ENCODE data around the gene GUK1. TPM values are rescaled to one million over a fixed set of nuclear protein-coding genes. Genes with fewer than 3 reads are reported as not detected.

Gene GUK1
- total and polyA plus RNA-seq, 2 of the 8 experiments (the other 6 are each of a cell fraction or from before 2014, with no cell fraction given): 68.5 to 183 TPM

GRCh38 chr1:228122921-228123441 is 17.1 kb upstream of the GUK1 start:
- Histone ChIP-seq H4K20me1 (replicated peaks in 1 of 2; ENCODE audit: control insufficient read depth in 1 of 2, insufficient read depth in 2 of 2, low read length in 2 of 2) (no peaks in the 10 kb centered on the region), H3K9ac (replicated peaks in 1 of 4; ENCODE audit: extremely low read depth in 1 of 4, low read depth in 3 of 4, low read length in 3 of 4) (no peak overlapping the region), H3K4me1 (replicated peaks in 1 of 4; ENCODE audit: control insufficient read depth in 3 of 4, insufficient read depth in 4 of 4, low read length in 3 of 4) (no peaks in the 10 kb centered on the region), H3K23ac (ENCODE audit: insufficient read length) (no peak overlapping the region), H3K18ac (ENCODE audit: extremely low read depth, low read length) (no peak overlapping the region), H3K36me3 (ENCODE audit: control insufficient read depth in 2 of 4, insufficient read depth in 4 of 4, low read length in 3 of 4) (no peaks in the 10 kb centered on the region), H2BK120ac (replicated peaks; ENCODE audit: low read depth, low read length) (no peak overlapping the region), H2BK15ac (ENCODE audit: low read length) (no peak overlapping the region), H3K79me2 (ENCODE audit: control insufficient read depth in 1 of 2, insufficient read depth in 2 of 2, low read length in 2 of 2) (no peaks in the 10 kb centered on the region), H3K9me3 (ENCODE audit: insufficient read depth in 2 of 2, low read depth in 1 of 2, low read length in 1 of 2) (peaks cover 12 to 14% of the 10 kb centered on the region in 2 experiments), H3K4me2 (ENCODE audit: insufficient read depth in 1 of 2, low read depth in 2 of 2, low read length in 2 of 2) (no peak overlapping the region), H3K14ac (ENCODE audit: insufficient read length) (no peak overlapping the region), H4K91ac (replicated peaks; ENCODE audit: insufficient read length, low read length) (no peak overlapping the region), H4K5ac (ENCODE audit: insufficient read length, low read depth, low read length) (no peak overlapping the region), H2AFZ (ENCODE audit: low read length) (no peak overlapping the region), H2BK20ac (ENCODE audit: low read length) (no peak overlapping the region), H4K8ac (ENCODE audit: extremely low read depth, insufficient read depth, low read length) (no peak overlapping the region), H3K27me3 (replicated peaks in 1 of 4; ENCODE audit: control insufficient read depth in 3 of 4, extremely low read depth in 1 of 4, insufficient read depth in 3 of 4, low read length in 3 of 4) (no peaks in the 10 kb centered on the region; a peak in 3 of 7 replicates), H3K27ac (ENCODE audit: low read depth, low read length) (no peak overlapping the region), H3K23me2 (ENCODE audit: low read depth, low read length) (no peaks in the 10 kb centered on the region), H3K79me1 (ENCODE audit: low read depth, low read length) (no peaks in the 10 kb centered on the region; the same call in 1 of the 2 replicates), H2BK5ac (ENCODE audit: low read depth, low read length) (no peak overlapping the region), H3K4ac (replicated peaks; ENCODE audit: insufficient read length, low read depth, low read length) (no peak overlapping the region), H3K56ac (replicated peaks; ENCODE audit: insufficient read length, low read depth, low read length) (no peak overlapping the region), H2AK5ac (ENCODE audit: low read depth, low read length) (no peak overlapping the region), H3K4me3 (ENCODE audit: extremely low read depth in 1 of 4, insufficient read depth in 2 of 4, low read depth in 3 of 4, low read length in 4 of 4) (no peak overlapping the region), H2BK12ac (ENCODE audit: low read depth, low read length) (no peak overlapping the region)
- POLR2A ChIA-PET (ENCODE audit: partially characterized antibody): interaction anchor here (2.2 kb wide), 1 partner anchor 13 kb away, joined by 9 read pairs; no protein-coding TSS in a partner anchor
- WGBS, 2 experiments (ENCODE audit: extremely low coverage in 1 of 2, insufficient coverage in 1 of 2, insufficient read length in 1 of 2, insufficient replicate concordance in 2 of 2, low coverage in 1 of 2, low lambda C conversion rate in 2 of 2, missing lambda C conversion rate in 1 of 2): 54% methylated on average over 1 of the region's 1 CpG; no CpG with 5 or more reads in 1 of the 2 experiments
- CTCF ChIA-PET (ENCODE audit: partially characterized antibody): interaction anchor here (1.9 to 2.5 kb wide), 2 partner anchors 7 to 124 kb away, joined by 4 to 11 read pairs; no protein-coding TSS in a partner anchor
- FAIRE-seq (no peak), DNase-seq (ENCODE audit: low read depth in 1 of 2, low spot score in 2 of 2) (no peak)
- TF ChIP-seq SAP30 (IDR thresholded peaks at IDR 0.05; ENCODE audit: insufficient read depth, insufficient replicate concordance, low read length) (no peak), ASH2L (IDR thresholded peaks at IDR 0.05; ENCODE audit: low read length) (no peak), KDM5A (IDR thresholded peaks at IDR 0.05; ENCODE audit: low read length) (no peak), CBX5 (IDR thresholded peaks at IDR 0.05; ENCODE audit: low read depth, low read length) (no peak), TAF1 (IDR thresholded peaks at IDR 0.05; ENCODE audit: low read depth, low read length) (no peak), SP2 (IDR thresholded peaks at IDR 0.05; ENCODE audit: low read length) (no peak), HDAC2 (IDR thresholded peaks at IDR 0.05; ENCODE audit: borderline replicate concordance in 1 of 2, low read depth in 2 of 2, low read length in 2 of 2) (no peak), GABPA (IDR thresholded peaks at IDR 0.05; ENCODE audit: borderline replicate concordance, insufficient read depth, low read length) (no peak), TCF12 (IDR thresholded peaks at IDR 0.05; ENCODE audit: low read depth, low read length) (no peak), EGR1 (IDR thresholded peaks at IDR 0.05; ENCODE audit: borderline replicate concordance, low read depth, low read length) (no peak), USF2 (IDR thresholded peaks at IDR 0.05; ENCODE audit: low read length) (no peak), PHF8 (conservative IDR thresholded peaks at IDR 0.05; ENCODE audit: low read depth, low read length) (no peak), HDAC6 (IDR thresholded peaks at IDR 0.05; ENCODE audit: low read depth, low read length) (no peak)
